ENCODE data around the gene CYTH1.
"Not testable (repeated sequence)": the region's sequence is repeated elsewhere in the genome, so short reads cannot be mapped to it uniquely, and the experiment has no call there.

Gene CYTH1

DNA sequence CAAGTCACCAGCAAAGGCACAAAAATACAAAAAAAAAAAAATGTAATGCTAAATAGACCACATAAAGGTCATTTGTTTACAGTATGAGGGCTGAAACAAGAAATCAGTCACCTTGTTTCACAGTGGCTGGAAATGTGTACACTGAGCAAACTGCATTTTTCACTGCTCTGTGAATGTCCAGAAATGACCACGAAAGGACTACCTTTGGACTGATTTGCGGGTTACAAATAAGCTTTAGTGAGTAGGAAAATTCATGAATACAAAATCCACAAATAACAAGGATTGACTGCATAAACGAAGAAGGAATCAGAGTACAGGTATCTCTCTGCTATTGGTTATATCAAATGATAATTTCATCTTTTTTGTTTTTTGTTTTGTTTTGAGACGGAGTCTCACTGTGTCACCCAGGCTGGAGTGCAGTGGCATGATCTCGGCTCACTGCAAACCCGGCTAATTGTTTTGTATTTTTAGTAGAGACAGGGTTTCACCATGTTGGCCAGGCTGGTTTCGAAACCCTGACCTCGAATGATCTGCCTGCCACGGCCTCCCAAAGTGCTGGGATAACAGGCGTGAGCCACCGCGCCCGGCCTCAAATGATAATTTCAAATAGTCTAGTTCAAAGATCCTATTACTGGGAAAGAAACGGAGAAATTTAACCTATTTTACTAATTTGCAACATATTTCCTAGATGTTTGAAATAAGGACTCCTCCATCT lies 30.5 kb downstream of the CYTH1 start (continued):
- no peak for TF ChIP-seq ZBTB49 (tag by site-specific recombination; IDR thresholded peaks at IDR 0.05; ENCODE audit: low read depth)
- no peak for TF ChIP-seq ZNF560 (tag by site-specific recombination; IDR thresholded peaks at IDR 0.05; ENCODE audit: borderline replicate concordance)

- TF ChIP-seq SCRT2 (tag by site-specific recombination; IDR thresholded peaks at IDR 0.05) (peak; percentile 86), SCRT1 (tag by site-specific recombination; IDR thresholded peaks at IDR 0.05; ENCODE audit: borderline replicate concordance) (peak; percentile 72; the same call in 1 of the 2 replicates)
- POLR2A ChIA-PET; H3K27ac ChIP-seq (ENCODE audit: extremely low read depth, low read depth, low read length); H3K9me3 ChIP-seq (ENCODE audit: control insufficient read depth, insufficient read depth, low read depth, low read length); H3K4me3 ChIP-seq (ENCODE audit: low read depth, low read length); H3K4me1 ChIP-seq (ENCODE audit: control insufficient read depth, insufficient read depth, low read length); H3K36me3 ChIP-seq (ENCODE audit: control insufficient read depth in 2 of 2, insufficient read depth in 1 of 2, low read length in 2 of 2): not testable (repeated sequence)
- CTCF ChIA-PET = interaction anchor here (1.0 to 1.4 kb wide), 2 partner anchors 11 to 42 kb away, joined by 3 to 5 read pairs; no protein-coding TSS in a partner anchor
These were observed 31.1 kb downstream of the CYTH1 start for GRCh38 chr17:78751000-78751399.

DNA sequence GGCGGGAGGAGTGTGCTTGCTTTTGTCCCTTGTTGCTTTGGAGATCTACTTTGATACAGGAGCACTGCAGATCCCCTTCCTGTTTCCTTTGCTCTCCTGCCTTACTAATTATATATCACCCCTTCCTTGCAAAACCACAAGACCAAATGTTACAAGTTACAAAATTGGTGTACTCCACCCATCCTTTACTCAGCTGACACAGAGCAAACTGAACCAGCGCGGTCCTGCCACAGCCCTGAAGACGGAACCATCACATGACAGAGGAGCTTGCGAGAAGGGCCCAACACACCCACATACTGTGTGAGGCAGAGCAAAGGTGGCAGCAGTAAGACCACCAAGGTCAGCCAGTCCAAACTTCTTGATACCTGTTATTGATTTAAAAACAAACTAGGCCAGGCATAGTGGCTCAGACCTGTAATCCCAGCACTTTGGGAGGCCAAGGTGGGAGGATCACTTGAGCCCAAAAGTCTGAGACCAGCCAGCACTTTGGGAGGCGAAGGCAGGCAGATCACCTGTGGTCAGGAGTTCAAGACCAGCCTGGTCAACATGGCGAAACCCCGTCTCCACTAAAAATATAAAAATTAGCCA lies 33.2 kb downstream of the CYTH1 start:
- ChIA-PET CTCF (interaction anchor here (0.6 to 3.0 kb wide), 4 partner anchors 14 to 334 kb away, joined by 3 to 12 read pairs (median 3); no protein-coding TSS in a partner anchor), POLR2A (no interaction called here)
- Histone ChIP-seq H3K4me3 (ENCODE audit: low read depth, low read length) (no peak overlapping the region), H3K4me1 (ENCODE audit: control insufficient read depth, insufficient read depth, low read length) (peaks cover 7% of the 10 kb centered on the region), H3K36me3 (ENCODE audit: control insufficient read depth in 2 of 2, insufficient read depth in 1 of 2, low read length in 2 of 2) (no peaks in the 10 kb centered on the region), H3K9me3 (ENCODE audit: control insufficient read depth, insufficient read depth, low read depth, low read length) (no peaks in the 10 kb centered on the region), H3K27ac (ENCODE audit: extremely low read depth, low read depth, low read length) (no peak overlapping the region)
- TF ChIP-seq, protein P1, sequence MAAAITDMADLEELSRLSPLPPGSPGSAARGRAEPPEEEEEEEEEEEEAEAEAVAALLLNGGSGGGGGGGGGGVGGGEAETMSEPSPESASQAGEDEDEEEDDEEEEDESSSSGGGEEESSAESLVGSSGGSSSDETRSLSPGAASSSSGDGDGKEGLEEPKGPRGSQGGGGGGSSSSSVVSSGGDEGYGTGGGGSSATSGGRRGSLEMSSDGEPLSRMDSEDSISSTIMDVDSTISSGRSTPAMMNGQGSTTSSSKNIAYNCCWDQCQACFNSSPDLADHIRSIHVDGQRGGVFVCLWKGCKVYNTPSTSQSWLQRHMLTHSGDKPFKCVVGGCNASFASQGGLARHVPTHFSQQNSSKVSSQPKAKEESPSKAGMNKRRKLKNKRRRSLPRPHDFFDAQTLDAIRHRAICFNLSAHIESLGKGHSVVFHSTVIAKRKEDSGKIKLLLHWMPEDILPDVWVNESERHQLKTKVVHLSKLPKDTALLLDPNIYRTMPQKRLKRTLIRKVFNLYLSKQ (tag by site-specific recombination; IDR thresholded peaks at IDR 0.05; ENCODE audit: borderline replicate concordance) = no peak
- TF ChIP-seq PRDM1 (tag by site-specific recombination; IDR thresholded peaks at IDR 0.05) = no peak
- no peak for TF ChIP-seq ZNF518A (tag by site-specific recombination; conservative IDR thresholded peaks at IDR 0.05; ENCODE audit: low read depth)
- TF ChIP-seq IKZF3 (tag by site-specific recombination; IDR thresholded peaks at IDR 0.05) = no peak
- peak; percentile 95 for TF ChIP-seq SP7 (tag by site-specific recombination; IDR thresholded peaks at IDR 0.05)
- TF ChIP-seq KLF1 (tag by site-specific recombination; IDR thresholded peaks at IDR 0.05) = peak; percentile 44
- TF ChIP-seq KLF10 (tag by site-specific recombination; IDR thresholded peaks at IDR 0.05) = no peak
- no peak for TF ChIP-seq ZNF791 (tag by site-specific recombination; IDR thresholded peaks at IDR 0.05)
- TF ChIP-seq ZBTB21 (tag by site-specific recombination; IDR thresholded peaks at IDR 0.05) = no peak
- no peak for TF ChIP-seq ZNF621 (tag by site-specific recombination; IDR thresholded peaks at IDR 0.05)
- no peak for TF ChIP-seq ZNF223 (tag by site-specific recombination; IDR thresholded peaks at IDR 0.05)
- TF ChIP-seq REPIN1 (tag by site-specific recombination; IDR thresholded peaks at IDR 0.05; ENCODE audit: low read depth) = no peak
- TF ChIP-seq ZBTB49 (tag by site-specific recombination; IDR thresholded peaks at IDR 0.05; ENCODE audit: low read depth) = no peak
- no peak for TF ChIP-seq ZNF391 (tag by site-specific recombination; IDR thresholded peaks at IDR 0.05; ENCODE audit: borderline replicate concordance, low read depth)

All from HEK293 (cell line).